GM10266 (cell line): ENCODE measurements around the gene LRRC3.

Experiments
- DNase-seq: peaks from one replicate; pipeline ENCODE4 v3.0.0; 2012; ENCODE audit errors: extremely low spot score
- TF ChIP-seq, protein P1 (sequence below): IDR thresholded peaks from 2 replicates; pipeline ENCODE4 v1.5.1; 2012; ENCODE audit warnings: mild to moderate bottlenecking, low read depth; ENCODE audit not compliant: control insufficient read depth, insufficient read depth; ENCODE audit errors: missing control alignments

Gene LRRC3

DNA sequence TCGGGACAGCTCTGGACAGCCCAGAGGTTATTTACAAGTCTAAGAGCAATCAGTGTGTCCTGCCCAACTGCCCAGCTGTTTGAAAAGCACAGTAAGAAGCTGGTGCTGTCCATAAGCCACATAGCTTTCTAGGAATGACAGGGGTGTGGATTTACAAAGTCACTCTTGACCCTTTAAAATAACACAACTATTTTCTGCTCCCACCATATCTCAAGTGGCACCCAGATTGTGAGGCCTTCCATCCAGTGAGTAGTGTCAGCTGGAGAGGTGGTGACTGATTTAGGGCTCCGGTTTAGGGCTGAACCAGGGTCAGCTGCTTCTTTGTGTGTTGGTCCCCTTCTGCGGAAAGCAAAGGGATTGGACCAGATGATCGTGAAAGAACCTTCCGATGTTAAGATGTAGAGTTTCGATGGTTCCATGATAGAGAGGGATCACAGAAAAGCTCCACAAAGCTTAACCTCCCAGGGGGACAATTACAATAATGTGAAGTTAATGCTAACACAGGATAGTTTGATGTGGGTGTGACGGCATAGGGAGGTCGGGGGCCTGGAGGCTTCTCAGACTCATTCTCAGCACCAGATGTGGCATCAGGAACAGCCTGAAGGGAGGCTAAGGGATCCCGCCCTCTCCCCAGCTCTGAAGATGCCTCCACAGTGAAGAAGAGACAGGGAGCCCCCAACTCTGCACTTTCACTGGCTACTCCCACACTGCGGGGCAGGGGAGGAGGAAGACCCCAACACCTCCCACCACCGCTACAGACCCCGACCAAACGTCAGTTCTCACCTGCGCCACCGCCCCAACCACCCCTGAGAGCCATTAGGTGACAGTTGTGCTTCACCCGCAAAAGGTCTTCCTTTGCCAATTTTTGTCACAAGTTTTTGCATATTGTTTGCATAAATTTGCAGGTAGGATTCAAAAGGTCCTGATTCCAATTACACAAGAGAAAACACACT is 40.6 kb downstream of the LRRC3 start:
- DNase-seq = no peak
- TF ChIP-seq, protein P1, sequence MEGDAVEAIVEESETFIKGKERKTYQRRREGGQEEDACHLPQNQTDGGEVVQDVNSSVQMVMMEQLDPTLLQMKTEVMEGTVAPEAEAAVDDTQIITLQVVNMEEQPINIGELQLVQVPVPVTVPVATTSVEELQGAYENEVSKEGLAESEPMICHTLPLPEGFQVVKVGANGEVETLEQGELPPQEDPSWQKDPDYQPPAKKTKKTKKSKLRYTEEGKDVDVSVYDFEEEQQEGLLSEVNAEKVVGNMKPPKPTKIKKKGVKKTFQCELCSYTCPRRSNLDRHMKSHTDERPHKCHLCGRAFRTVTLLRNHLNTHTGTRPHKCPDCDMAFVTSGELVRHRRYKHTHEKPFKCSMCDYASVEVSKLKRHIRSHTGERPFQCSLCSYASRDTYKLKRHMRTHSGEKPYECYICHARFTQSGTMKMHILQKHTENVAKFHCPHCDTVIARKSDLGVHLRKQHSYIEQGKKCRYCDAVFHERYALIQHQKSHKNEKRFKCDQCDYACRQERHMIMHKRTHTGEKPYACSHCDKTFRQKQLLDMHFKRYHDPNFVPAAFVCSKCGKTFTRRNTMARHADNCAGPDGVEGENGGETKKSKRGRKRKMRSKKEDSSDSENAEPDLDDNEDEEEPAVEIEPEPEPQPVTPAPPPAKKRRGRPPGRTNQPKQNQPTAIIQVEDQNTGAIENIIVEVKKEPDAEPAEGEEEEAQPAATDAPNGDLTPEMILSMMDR = no peak

DNA sequence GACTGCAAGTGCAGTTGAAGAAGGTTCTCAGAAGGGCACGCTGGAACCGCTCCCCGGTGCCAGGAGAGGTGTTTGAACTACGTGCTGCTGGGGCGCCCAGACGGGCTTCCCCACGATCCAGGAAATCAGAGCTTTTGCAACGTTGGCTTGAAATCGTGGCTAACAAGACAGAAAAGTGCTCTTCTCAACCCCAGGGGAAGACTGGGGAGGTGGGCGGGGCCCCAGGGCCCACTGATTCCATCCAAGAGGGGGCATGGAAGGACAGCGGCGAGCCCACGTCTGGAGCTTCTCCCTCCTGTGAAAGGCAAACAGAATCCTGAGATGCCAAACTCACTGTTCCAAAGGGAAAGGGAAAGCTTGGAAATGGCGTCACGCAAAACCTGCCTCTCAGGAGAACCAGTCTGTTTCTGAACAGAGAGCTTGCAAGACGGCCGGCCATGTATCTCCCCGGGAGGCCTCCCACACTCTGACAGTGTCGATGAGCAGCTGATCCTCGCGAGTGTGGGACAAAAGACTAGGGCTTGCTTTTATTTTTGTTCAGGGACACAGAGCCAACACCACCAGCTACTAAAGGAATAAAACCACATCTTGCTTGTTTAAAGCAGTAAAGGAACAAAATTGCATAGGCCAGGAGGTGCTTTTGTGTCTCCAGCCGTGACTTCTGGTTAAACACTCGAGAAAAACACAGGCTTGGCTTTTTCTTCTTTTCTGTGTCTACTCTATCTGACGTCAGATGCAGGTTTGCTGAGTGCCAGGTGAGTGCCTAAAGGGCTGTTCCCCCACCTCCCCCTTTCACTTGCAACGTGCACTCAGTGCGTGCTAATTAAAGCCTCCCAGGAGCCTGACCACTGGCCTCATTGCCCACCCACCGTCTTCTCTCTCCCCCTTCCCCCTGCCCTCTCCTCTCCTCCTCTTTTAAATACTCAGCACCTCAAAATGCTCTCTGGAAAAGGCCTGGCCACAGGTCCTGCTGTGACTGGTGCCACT is 41.5 kb downstream of the LRRC3 start:
- DNase-seq = no peak
- TF ChIP-seq, protein P1 = no peak

DNA sequence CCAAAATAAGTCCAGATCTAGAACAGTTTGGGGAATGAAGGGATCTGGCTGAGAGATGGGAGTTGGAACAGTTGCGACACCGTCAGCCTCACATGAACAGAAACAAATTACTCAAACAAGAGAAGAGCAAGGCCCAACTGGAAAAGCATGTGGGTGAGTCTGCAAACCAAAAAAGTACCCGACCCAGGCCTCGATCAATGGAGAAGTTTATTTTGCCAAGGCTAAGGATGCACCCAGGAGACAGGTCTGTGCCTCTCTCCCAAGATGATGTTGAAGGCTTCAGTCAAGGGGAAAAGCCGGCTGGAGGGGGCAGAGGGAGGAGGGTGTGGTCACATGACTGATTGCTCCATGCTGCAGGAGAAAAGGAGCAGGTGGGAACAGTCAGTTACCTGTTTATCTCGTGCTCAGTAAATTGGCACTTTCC is 42.4 kb downstream of the LRRC3 start:
- TF ChIP-seq, protein P1 = no peak
- DNase-seq = no peak

DNA sequence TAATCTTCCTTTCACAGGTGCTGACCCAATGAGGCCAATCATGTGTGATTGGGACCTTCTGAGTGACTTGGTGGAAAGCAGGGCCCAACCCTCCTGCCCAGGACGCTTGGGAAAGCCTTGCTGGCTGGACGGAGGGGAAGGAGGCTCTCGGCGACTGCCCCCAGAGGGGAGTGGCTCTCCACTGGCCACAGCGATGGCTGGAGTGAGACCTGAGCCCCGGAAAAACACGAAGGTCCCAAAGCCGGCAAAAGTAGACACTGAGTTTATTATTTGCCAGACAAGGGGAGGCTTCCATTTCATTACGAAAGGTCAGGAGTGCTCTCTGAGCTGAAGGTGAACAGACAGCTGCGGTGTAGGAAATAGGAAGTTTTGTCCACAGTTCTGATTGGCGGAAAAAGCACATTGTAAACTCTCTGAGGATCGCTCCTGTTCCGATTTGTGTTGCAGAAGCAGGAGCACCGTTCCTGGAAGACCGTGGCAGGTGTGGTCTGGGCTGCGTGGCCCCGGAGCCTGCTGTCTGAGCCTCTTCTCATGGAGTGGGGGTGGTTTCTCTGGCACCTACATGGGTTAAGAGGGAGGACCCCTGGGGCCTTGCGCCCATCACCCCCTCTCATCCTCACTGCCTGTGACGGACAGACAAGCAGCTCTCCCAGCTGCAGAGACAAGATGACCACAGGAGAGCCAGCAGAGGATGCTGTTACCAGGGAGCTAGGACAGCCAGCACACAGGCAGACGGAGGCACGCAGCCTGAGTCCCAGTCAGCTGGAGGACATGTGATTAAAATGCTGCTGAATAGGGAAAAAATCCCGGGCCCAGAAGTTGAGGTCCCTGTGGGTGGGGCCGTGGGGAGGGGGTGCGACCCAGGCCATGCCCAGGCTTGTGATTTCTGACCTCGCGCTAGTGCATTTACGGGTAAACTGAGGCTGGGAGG is 43.2 kb downstream of the LRRC3 start:
- TF ChIP-seq, protein P1 = no peak
- no peak for DNase-seq

DNA sequence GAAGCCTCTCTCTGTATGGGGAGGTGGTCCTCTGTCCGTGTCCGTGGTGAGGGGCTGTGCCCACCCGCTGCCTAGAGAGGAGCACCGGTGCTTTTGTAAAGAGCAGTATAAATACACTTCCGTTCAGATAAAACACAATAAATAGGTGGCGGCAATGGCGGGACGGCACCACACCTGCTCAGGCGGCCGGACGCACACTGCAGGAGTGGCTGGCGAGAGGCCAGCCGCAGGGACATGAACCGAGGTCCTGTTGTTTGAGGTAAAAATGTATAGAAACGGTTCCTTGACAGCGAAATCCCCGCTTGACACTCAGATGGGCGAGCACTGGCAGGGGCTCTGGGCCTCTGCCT is 43.9 kb downstream of the LRRC3 start:
- DNase-seq = no peak
- TF ChIP-seq, protein P1 = no peak

DNA sequence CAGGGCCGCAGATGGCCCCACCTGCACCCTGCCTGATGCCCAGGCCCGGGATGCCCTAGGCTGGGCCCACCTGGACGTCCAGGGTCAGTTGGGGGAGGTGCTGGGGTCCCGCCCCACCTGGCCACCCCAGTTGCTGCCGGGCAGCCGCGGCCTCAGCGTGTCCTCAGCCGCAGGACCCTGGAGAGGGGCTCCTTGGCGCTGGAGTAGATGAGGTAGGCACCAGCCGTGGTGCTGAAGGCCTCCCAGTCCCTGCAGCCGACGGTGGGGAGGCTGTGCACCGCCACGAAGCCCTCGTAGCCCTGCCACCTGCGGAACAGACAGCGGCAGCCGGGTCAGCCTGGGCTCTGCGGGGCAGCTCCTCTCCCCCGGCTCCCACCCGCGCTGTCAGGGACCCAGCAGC is 44.3 kb downstream of the LRRC3 start:
- TF ChIP-seq, protein P1 = no peak
- no peak for DNase-seq
